Stimulated activated CD8-positive, alpha-beta memory T cell treated with anti-CD3 and anti-CD28 coated beads, Interleukin-2, amount 100 ng/mL, for 48 hours (primary cell): ENCODE results near the gene DGCR8.
A peak's percentile ranks its signal among the peaks of the same experiment; 100 is the strongest.

ENCODE experiments used
- DNase-seq, 2 donors: peaks; one replicate each; pipeline ENCODE4 v3.0.0-alpha.2; 2020; ENCODE audit warnings: low read depth in 2 of 2

The DGCR8 gene

GRCh38 chr22:20109411-20110358, 29.6 kb downstream of the DGCR8 start:
- no peak for DNase-seq

DNA sequence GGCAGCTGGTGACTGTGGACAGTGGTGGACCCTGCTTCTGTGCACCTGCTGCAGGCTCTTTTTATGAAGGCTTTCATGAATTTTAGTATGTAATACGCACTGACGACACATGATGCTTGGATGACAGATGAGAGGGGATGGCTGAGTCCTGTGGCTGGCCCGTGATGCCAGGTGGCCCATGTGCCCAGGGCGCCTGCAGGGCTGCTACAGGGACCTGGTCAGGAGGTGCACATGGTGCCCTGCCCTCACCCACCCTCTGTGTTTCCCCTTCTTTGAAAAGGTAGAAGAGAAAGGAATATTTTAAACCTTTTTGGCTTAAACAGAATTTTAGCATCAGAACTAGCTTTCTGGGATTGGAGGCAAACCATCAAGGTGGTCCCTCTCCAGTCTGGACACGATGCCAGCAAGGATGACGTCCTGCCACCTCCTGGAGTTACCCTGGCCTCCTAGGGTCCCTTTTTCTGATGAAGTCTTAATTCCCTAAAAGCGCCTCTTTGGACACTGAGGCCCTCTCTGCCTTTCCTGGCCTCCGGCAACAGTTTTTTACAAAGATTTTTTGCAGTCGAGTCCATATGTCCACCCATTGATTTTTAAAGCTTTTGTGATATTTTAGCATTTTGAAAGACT, 30.4 kb downstream of the DGCR8 start:
- no peak for DNase-seq

GRCh38 chr22:20111045-20111688, 31.1 kb downstream of the DGCR8 start:
- DNase-seq = peak; percentile 32 to 36

- no peak for DNase-seq
Measured at GRCh38 chr22:20111689-20112622, 31.9 kb downstream of the DGCR8 start.

DNA sequence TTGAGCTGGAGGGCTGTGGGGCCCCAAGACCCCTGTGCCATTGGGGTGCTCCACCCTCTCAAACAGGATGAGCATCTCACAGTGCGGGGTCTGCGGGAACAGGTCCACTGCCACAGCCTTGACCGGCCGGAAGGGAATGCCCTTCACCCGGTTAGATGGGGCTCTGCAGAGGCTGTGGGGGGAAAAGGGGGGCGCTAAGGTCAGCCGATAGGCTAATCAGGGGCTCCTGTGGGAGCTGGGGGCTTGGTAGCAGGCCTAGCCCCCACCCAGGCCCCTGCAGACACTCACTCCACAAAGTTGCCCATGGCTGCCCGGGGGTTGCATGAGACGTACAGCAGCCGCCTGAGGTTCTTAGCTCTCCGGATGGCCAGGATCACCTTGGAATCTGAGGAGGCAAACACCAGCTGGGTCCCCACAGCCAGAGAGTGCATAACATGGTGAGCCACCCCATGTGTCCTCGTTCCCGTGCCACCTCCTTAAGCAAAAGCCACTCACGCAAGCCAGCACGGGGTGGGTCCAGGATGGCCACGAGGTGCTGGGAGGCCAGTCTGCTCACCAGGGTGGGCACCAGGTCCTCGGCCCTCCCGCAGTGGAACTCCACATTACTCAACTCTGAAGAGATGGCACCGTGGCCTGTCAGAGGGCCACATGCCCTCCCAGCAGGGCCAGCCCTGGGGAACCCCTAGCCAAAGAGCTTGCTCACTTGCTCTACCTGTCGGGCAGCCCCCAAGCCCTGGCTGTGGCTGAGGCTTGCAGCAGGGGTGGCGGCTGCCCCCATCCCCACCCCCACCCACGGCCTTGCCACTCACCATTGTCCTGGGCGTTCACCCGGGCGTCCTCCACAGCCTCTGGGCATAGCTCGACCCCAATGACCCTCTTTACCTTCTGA, 32.8 kb downstream of the DGCR8 start:
- DNase-seq = no peak

DNA sequence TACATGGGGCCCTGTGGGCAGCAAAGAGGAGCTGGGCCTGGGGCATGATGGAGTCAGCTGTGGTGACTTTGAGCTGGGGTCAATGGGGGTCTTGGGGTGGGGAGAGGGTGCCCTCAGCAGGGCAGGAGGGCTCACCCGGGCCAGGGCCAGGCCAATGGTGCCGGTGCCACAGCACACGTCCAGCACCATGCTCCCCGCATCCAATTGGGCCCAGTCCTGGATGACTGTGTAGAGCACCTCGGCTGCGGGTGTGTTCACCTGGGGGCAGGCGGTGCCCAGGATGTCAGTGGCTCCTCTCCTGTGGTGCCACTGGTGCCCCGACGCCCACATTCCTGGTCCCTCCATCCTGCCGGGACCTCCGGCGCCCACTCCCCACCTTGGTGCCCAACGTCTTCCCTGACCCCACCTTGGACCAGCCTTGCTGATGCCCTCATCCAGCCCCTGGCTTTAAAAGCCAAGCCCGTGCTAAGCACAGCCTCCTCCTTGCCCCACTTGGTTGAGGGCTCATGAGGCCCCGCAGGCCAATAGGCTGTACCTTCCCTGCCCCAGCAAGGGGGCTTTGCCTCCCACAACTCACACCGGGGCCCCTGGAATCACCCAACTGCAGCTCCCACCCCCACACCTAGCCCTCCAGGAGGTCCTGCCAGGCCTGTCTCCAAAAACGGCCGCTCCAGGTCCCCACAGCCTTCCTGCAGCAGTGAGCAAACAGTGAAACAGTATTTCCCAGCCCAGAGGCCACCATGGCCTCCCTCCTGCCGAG, 33.7 kb downstream of the DGCR8 start:
- DNase-seq = no peak

DNA sequence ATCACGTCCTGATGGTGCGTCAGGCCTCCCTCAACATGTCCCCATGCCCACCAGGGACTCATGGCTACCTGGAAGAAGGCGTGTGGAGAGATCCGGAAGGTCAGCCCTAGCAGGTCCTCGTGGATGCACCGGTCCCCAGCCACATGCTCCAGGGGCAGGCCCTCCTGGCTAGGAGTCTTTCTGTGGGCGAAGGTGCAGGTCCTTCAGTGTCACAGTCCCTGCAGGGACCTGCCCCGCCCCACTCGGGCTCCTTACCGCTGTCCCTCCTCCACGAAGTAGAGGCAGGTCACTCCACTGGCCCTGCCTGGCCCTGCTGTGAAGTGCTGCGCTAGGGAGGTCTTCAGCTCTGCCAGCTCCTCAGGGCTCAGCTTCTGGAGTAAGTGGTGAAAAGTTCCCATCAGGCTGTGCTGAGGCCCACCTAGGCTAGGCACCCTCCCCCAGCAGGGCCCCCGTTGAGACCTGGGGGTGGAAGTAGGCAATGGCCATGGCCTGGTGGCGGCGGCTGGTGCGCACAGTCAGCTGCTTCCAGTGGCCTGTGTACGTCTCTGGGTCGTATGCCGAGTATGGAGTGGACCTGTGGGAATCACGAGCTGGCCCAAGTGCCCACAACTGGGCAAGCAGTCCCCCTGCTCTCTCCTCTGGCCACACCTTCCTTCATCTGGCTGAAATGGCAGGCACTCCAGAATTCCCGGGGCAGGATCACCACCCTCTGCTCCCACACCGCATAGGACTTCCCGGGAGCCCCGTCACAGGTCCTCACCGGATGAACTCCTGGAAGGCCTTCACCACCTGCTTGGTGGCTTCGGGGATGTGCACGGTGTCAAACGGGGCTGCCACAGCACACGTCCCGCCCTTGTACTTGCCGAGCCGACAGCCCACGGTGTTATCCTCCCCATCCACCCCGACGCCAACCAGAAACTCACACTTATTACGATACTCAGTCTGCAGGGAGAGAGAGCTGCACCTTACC, 34.8 kb downstream of the DGCR8 start:
- no peak for DNase-seq

GRCh38 chr22:20115691-20116375, 35.8 kb downstream of the DGCR8 start, which contains the start of gene RANBP1:
Gene RANBP1 (plus strand): TSS chr22:20116104. CDS start chr22:20116185, 81 bp downstream.
- no peak for DNase-seq

DNA sequence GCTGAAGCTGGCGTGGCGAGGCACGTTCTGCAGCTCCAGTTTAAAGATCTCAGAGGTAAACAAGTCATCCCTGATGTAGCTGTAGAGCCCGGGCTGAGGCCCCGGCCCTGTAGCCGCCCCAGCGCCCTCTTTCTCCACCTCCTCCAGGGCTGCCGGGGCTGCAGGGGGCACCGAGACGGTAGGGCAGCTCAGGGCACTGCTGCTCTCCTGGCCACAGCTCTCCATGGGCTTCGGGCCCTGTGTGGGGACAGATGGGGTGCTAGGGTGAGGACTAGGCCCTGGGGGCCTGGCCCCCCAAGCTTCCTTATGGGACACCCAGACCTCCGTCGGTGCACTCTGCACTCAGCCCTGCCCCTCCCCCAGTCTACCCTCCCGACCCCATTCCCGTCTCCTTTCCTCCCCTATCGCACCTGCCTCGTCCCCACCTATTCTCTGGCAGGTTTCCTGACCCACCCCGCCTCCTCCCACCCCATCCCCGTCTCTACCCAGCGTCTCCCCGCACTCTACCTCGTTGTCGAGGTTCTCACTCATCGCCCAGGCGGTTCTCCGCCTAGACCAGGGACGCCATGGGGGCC, 36.4 kb downstream of the DGCR8 start:
- no peak for DNase-seq

GRCh38 chr22:20116951-20117632, 37.1 kb downstream of the DGCR8 start, which contains the start of gene TRMT2A:
Gene TRMT2A (minus strand): TSS chr22:20117226. CDS start chr22:20116906, 320 bp downstream.
- peak; percentile 96 to 97 for DNase-seq

DNA sequence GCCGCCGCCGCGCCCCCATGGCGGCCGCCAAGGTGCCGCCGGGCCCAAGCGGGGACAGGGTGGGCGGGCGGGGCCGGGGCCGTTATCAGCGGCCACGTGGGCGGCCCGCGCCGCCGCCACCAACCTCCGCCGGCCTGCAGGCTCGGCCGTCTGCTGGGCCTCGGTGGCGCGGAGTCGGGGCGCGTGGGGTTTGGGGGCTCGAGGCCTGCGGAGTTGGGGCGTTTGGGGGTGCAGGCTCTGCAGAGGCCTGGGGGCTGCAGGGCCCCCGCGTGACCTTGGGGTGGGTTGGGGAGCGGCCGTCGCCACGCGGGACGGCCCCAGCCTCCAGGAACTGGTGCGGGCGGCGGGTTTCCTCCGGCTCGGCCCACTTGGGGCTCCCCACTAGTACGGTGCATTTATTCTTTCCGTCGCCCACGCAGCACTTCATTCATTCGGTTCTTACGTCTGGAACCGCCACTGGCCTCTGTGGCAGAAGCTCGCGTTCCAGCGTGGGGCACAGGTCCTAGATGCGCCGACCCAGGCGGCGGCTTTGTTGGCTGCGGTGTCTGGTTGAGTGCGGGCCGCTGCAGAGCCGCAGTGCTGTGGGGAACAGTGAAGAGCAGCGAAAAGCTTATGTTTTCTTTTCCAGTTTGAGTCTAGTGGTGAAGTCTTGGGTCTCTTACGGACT, 37.7 kb downstream of the DGCR8 start:
- DNase-seq = peak; percentile 72

DNA sequence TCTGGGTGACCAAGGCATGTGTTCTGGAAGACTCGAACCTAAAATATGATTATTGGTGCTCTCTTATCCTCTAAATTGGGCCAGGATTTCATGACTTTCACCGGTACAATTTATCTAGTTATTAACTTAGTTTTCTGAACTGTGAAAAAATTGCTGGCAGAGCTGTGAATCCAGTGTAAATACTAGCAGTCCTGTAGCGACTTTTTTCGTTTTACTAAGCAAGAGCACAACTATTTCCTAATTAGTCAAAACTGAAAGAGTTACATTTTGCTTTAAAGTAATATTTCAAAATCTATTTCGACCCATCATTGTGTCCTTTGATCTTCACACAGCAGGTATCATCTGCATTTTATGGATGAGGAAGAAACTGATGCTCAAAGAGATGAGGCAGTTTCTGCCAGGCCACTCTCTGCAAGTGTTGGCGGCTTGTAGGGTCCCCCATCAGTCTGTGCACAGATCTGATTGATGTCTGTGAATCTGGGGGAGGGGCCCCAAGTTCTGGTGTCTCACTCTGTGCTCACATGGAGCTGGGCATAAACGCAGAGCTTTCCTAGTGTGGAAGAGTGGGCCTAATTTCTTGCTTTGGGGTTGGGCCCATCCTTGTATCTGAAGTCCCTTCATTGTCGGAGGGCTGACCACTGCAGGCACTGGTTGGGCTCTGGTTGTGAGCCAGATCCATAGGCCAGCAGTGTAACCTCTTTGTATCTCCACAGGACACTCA, 38.4 kb downstream of the DGCR8 start:
- DNase-seq = no peak

GRCh38 chr22:20121856-20122415, 41.9 kb downstream of the DGCR8 start:
- no peak for DNase-seq

DNA sequence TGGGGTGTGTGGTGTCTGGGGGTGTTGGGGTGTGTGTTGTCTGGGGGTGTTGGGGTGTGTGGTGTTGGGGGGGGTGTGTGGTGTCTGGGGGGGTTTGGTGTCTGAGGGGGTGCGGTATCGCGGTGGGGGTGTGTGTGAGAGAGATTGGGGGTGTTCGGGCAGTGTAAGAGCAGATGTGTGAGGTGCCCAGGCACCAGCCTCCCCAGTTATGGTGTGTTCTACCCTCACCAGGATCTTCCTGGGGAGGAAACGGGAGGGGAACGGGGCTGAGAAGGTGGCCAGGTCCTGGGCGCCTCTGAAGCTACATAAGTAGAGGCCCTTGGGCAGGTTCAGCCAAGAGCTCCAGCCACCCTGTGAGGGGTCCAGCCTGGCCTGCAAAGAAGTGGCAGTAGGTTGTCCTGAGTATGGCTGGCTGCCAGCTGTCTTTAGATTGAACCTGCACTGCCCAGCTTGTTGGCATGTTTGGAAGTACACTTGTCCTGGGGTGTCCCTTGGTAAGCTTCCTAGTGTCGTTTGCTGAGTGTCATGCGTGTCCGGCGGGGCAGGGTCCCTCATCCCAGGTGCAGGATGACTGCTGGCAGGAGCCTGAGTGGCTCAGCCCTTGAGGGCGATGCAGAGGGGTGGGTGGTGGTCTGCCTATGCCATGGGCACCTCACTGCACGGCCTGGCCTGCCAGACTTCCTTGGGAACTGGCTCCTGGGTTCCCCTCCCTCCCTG, 43.5 kb downstream of the DGCR8 start:
- DNase-seq = no peak
